A549 (cell line): ENCODE results near the gene NEIL3.

Source experiments
- EP300 ChIP-seq, 2 experiments: fragments of >200 bp; sonication (Bioruptor Twin); formaldehyde crosslinking; IDR thresholded peaks; 2 replicates in 1 of 2; 3 replicates in 1 of 2; pipeline ENCODE4 v1.6.1; 2016 to 2017
- FOSL2 ChIP-seq, 2 experiments: fragments of 450-650 bp in 1 of 2; fragments of >200 bp in 1 of 2; sonication (Bioruptor Twin) in 1 of 2; formaldehyde crosslinking; IDR thresholded peaks; 2 replicates each; pipeline versions ENCODE4 v1.5.0 to v1.6.1; 2016 to 2020; ENCODE audit warnings: mild to moderate bottlenecking in 1 of 2, moderate library complexity in 1 of 2
- HDAC2 ChIP-seq: fragments of 200-600 bp; sonication (generic); IDR thresholded peaks from 2 replicates; pipeline ENCODE4 v1.6.1; 2016
- POLR2A ChIP-seq: IDR thresholded peaks from 2 replicates; pipeline ENCODE4 v1.6.1; 2012; ENCODE audit warnings: mild to moderate bottlenecking, low read length
- RAD21 ChIP-seq, 2 experiments: fragments of >200 bp in 1 of 2; sonication (Bioruptor Twin) in 1 of 2; formaldehyde crosslinking in 1 of 2; IDR thresholded peaks in 1 of 2; conservative IDR thresholded peaks in 1 of 2; 2 replicates in 1 of 2; 3 replicates in 1 of 2; pipeline ENCODE4 v1.6.1; 2012 to 2018; ENCODE audit warnings: inconsistent platforms in 1 of 2
- ZSCAN20 ChIP-seq: fragments of 250-450 bp; sonication (Bioruptor Pico); IDR thresholded peaks from 2 replicates; pipeline ENCODE4 v1.8.0; 2022; ENCODE audit warnings: mild to moderate bottlenecking, moderate library complexity
- TF ChIP-seq, protein P1 (sequence below): fragments of 200-600 bp; sonication (generic); IDR thresholded peaks from 2 replicates; pipeline ENCODE4 v1.6.1; 2016; ENCODE audit warnings: antibody characterized with exemption, mild to moderate bottlenecking, moderate library complexity
- TF ChIP-seq, protein P2 (sequence below): fragments of >200 bp; sonication (Bioruptor Twin); formaldehyde crosslinking; IDR thresholded peaks from 3 replicates; pipeline ENCODE4 v1.5.1; 2016
- TF ChIP-seq, protein P3 (sequence below): fragments of 450-650 bp; IDR thresholded peaks from 2 replicates; pipeline ENCODE4 v1.6.1; 2014; ENCODE audit warnings: antibody characterized with exemption
- TF ChIP-seq, protein P4 (sequence below): IDR thresholded peaks from 2 replicates; pipeline ENCODE4 v1.6.1; 2012

DNA sequence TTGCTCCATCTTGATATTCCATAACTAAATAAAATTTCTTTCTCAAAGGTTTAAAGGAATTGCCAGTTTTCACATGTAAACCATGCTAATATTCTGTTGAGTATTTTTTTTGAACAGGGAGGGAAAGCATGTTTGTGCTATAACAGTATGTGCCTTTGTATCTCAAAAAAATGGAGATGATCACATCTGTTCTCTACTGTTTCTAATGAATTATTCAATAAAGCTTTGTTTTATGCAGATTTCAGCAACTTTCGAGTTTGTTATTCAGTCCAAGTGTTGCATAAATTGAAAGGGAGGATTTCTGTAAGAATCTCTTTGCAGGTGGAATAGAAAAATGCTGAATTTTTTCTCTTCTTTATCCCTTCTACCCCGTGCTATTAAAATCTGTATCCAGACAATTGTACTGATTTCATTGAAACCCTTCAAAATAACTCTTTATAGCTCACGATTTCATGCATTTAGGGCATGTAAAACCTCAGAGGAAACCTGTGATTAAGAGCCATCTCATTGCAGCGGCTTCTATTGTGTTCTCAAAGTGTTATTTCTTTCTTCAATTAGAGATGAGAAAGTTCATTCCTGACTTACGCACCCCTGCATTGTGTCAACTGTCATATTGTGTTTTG lies 42.1 kb downstream of the NEIL3 start:
- TF ChIP-seq ZSCAN20 (no peak), RAD21 (conservative IDR thresholded peaks at IDR 0.05 in 1 of 2, IDR thresholded peaks at IDR 0.05 in 1 of 2) (no peak), EP300 (IDR thresholded peaks at IDR 0.05) (no peak), POLR2A (no peak), HDAC2 (no peak), FOSL2 (IDR thresholded peaks at IDR 0.05) (no peak), FOSL2 (CRISPR knock-in tag; IDR thresholded peaks at IDR 0.05) (no peak)
- TF ChIP-seq, protein P1, sequence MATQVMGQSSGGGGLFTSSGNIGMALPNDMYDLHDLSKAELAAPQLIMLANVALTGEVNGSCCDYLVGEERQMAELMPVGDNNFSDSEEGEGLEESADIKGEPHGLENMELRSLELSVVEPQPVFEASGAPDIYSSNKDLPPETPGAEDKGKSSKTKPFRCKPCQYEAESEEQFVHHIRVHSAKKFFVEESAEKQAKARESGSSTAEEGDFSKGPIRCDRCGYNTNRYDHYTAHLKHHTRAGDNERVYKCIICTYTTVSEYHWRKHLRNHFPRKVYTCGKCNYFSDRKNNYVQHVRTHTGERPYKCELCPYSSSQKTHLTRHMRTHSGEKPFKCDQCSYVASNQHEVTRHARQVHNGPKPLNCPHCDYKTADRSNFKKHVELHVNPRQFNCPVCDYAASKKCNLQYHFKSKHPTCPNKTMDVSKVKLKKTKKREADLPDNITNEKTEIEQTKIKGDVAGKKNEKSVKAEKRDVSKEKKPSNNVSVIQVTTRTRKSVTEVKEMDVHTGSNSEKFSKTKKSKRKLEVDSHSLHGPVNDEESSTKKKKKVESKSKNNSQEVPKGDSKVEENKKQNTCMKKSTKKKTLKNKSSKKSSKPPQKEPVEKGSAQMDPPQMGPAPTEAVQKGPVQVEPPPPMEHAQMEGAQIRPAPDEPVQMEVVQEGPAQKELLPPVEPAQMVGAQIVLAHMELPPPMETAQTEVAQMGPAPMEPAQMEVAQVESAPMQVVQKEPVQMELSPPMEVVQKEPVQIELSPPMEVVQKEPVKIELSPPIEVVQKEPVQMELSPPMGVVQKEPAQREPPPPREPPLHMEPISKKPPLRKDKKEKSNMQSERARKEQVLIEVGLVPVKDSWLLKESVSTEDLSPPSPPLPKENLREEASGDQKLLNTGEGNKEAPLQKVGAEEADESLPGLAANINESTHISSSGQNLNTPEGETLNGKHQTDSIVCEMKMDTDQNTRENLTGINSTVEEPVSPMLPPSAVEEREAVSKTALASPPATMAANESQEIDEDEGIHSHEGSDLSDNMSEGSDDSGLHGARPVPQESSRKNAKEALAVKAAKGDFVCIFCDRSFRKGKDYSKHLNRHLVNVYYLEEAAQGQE = no peak
- TF ChIP-seq, protein P2, sequence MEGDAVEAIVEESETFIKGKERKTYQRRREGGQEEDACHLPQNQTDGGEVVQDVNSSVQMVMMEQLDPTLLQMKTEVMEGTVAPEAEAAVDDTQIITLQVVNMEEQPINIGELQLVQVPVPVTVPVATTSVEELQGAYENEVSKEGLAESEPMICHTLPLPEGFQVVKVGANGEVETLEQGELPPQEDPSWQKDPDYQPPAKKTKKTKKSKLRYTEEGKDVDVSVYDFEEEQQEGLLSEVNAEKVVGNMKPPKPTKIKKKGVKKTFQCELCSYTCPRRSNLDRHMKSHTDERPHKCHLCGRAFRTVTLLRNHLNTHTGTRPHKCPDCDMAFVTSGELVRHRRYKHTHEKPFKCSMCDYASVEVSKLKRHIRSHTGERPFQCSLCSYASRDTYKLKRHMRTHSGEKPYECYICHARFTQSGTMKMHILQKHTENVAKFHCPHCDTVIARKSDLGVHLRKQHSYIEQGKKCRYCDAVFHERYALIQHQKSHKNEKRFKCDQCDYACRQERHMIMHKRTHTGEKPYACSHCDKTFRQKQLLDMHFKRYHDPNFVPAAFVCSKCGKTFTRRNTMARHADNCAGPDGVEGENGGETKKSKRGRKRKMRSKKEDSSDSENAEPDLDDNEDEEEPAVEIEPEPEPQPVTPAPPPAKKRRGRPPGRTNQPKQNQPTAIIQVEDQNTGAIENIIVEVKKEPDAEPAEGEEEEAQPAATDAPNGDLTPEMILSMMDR = no peak
- TF ChIP-seq, protein P3, sequence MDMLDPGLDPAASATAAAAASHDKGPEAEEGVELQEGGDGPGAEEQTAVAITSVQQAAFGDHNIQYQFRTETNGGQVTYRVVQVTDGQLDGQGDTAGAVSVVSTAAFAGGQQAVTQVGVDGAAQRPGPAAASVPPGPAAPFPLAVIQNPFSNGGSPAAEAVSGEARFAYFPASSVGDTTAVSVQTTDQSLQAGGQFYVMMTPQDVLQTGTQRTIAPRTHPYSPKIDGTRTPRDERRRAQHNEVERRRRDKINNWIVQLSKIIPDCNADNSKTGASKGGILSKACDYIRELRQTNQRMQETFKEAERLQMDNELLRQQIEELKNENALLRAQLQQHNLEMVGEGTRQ = no peak
- TF ChIP-seq, protein P4, sequence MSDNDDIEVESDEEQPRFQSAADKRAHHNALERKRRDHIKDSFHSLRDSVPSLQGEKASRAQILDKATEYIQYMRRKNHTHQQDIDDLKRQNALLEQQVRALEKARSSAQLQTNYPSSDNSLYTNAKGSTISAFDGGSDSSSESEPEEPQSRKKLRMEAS = no peak
